HG03064 (cell line): Measurements from ENCODE around the gene NATD1.

Experiments
- ATAC-seq: cut with Tn5 transposase; IDR thresholded peaks from one replicate; pipeline ENCODE4 v1.9.1; 2021; ENCODE audit warnings: low read depth; ENCODE audit not compliant: unreplicated experiment

Gene NATD1

DNA sequence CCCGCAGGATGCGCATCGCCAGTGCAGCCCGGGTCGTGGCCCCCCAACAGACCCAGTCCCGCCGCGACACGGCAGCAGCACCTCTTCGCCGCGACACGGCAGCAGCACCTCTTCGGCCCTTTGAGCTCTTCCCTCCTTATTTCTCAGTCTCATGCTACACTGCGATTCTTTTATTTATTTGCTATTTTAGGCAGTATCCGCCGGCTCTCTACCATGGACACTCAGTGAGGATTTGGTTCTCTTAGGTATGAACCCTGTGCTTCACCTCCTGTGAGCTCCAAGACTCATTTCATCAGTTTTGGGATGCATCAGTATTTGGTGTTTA lies 23.0 kb upstream of the NATD1 start:
- ATAC-seq: no peak

DNA sequence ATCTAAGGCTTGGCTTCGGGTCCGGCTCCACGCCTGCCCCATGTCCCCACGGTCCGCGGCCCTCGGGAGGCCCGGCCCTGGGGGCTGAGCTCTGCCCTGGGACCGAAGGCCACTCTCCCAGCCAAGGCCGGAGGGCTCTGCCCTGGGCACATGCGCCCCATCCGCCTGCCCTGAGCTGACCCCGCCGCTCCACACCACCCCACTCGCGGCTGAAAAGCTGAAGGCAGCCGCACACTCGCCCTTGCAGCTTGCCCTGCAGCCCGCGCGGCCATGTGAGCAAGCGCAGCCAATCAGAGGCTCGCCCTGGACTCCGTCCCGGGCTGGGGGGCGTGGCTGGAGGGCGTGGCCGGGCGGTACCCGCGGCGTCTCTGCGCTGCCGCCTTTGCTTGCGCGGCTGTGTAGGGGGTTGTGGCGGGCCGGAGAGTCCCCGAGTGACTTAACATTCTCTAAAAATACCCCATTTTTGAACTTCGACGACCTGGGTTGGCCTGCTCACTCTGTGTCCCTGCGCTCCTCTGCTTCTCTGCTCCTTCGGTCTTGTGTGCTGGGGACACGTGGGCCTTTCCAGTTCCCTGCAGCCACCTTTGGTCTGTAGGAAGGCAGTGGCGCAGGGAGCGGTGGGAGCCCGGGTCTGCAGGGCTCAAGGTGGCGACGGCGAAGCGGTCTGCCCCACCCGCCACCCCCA lies 22.5 kb upstream of the NATD1 start:
- ATAC-seq: peak; percentile 89

DNA sequence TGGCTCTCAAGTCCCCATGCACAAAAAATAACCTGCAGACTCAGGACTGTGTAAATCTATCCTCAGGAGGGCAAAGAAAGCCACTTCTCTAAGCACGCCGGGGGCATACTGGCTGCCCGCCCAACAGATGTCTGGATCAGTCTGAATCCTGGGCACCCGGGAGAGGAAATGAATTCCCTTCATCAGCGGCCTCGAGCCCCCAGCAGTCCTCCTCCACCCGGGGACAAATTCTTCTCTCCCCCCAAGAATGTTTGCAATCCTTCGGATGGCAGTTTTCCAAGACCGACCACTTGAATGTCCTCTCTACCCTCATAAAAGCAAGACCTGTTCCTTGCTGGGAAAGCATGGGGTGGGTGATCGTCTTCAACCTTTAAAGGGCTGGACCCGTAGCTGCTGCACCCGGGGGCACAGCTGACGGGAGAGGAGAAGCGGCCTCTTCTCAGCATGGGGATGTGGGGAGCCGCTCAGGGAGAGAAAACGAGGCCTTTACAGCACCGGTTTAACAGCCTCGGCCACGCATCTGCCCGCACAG lies 21.9 kb upstream of the NATD1 start:
- ATAC-seq: peak; percentile 5

DNA sequence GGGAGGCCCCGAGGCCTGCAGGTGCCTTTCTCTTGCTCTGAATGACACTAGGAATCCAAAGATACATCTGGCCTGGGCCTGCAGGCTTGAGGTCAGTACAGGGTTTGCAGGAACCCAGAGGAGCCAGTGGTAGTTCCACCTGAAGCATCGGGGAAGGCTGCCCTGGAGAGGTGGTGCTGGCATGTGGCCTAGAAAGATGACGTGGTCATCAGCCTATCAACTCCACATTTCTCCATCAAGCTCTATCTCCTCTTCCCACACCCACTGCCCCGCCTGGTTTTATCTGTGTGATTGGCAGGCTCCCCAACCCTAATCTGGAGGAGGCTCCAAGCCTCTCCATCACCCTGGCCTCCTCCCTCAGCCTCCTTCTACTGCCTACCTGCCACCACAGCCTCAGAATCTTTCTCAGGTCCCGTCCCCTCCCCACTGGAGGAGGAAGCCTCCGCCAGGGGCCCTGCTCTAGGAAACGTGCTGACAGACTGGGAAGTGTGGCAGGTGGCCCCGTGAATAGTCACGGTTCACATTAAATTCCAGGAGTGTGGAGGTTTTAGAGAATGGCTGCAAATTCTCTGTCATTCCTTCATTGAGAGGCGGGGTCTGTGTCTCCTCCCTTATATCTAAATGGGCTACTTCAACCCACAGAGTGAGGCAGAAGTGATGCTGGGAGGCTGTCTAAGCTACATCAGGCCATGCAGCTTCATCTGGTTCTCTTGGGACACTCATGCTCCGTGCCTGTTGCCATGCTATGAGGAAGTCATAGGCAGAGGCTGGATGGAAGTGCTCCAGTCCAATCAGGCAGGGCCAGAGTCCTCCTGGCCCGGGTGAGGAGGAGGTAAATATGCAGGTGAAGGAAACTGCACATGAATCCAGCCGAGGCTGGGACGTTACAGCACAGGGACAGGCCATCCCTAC lies 19.9 kb upstream of the NATD1 start:
- ATAC-seq: no peak

DNA sequence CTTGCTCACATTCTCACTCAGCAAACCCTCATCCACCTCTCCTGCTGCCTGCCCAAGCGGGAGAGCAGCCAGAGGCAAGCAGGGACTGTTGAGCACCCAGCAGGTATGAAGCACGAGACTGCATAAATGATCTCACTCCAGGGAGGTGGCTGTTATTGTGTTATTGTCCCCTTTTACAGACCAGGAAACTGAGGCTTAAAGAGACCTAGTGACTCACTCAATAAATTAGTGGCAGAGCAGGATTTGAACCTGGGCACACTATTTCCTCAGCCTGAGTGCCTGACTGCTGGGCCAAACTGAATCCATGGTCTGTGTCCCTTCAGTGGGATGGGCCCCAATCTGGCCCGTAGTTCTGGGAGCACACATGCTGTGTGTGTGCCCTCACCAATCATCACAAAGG lies 19.0 kb upstream of the NATD1 start:
- no peak for ATAC-seq

DNA sequence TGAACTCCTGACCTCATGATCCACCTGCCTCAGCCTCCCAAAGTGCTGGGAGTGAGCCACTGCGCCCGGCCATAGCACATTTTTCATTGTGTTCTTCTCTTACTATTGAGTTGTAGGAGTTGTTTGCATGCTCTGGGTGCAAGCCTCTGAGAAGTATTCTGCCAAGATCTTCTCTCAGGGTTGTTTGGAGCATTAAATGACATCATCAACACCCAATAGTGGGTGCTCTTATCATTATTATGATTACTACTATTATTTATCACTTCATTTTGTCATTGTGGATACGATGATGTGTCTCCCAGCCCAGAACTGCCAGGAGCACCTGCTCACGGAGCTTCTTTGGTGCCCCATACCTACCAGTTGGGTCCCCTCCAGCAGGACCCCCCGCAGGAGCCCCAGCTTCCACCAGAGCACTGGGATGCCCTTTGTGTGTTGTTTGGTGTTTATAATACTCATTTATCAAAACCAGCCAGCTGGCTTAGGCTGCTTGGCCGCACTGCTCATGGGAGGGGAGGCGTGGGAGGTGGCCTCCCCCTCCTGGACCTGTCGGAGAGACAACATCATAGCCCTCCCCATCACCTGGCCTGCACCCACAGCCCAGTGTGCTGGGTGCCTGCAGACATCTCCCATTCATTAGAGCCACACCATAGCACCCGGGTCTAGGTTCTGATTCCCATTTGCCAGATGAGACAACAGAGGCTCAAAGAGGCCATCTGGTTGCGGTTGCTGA lies 18.4 kb upstream of the NATD1 start:
- no peak for ATAC-seq

DNA sequence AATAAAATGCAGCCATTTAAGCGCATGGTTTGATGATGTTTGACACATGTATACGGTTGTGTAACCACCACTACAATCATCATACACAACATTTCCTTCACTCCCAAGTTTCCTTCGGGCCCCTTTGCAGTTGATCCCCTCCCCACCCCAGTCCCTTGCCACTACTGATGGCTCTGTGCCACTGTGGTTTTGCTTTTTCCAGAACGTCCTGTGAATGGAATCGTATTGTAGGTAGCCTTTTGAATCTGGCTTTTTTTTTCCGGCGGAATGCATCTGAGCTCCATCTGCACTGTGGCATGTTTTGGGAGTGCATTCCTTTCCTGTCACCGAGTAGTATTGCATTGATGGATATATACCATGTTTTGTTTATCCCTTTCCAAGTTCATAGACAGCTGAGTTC lies 16.2 kb upstream of the NATD1 start:
- ATAC-seq: no peak

DNA sequence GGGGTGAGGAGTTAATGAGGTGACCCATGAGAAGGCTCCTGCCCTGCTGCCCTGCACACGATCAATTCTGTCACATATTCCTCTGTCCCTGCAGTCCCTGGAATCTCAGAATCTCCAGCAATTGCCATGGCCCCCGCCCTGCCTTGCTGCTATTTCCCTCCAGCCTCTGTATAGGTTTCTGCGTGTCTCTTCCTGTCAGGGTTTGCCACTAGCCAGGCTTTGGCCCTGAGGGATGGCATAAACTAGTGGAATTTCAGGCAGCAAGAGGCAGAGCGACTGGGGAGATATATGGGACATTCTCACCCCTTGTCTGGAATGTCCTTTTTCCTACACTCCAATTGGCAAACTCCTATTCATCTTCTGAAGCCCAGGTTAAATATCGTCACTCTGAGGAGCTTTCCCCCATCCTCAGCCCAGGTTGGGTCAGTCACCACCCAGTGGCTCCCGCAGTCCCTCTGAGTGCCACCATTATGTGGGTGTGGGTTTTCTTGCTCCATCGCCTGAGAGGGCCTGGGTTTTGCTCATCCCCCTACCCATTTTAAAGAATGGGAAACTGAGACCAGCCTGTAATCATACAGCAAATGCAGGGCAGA lies 15.5 kb upstream of the NATD1 start:
- ATAC-seq: no peak

DNA sequence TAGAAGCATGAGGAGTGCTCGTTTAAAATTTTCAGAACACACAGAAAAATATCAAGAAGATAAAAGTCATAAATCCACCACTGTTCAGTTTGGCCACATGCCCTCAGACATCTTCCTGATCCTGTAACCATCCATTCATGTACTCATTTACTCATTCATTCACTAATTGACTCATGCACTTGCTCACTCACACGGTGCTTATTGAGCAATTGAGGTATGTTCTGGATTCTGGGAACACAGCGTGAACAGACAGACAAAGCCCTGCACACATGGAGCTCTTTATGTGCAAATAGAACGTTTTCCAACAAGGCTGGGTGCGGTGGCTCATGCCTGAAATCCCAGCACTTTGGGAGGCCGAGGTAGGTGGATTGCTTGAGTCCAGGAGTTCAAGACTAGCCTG lies 10.2 kb upstream of the NATD1 start:
- no peak for ATAC-seq

DNA sequence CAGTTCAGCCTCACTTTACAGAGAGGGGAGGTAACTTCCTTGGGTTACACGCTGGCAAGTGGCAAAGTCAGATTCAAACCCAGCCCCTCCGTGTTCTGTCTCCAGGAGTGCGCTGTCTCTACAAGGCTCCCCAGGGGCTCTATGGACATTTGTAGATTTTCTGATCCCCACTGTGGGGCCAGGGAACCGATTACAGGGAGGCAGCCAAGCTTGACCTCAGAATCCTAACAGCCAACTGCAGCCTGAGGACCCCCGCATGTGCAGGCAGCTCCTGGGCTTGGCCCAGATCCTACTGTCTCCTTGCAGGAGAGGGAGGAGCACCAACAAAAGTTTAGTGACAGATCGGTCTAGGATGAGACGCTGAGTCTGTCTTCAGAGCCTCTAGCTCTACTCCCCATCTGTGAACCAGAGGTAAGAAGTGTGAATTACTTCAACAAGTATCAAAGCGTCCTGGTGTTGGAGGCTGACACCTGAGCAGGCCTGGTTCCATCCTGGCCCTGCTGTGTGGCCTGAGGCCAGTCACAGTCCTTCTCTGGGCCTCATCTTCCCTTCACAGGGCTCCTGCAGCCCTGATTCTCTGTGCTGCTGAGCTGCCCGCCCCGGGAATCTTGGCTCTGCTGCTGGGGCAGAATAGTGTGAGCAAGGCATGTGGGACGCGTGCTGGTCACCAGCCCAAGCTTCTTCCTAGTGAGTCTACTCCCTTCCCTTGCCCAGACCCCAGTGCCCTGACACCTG lies 9.2 kb upstream of the NATD1 start:
- ATAC-seq: no peak

DNA sequence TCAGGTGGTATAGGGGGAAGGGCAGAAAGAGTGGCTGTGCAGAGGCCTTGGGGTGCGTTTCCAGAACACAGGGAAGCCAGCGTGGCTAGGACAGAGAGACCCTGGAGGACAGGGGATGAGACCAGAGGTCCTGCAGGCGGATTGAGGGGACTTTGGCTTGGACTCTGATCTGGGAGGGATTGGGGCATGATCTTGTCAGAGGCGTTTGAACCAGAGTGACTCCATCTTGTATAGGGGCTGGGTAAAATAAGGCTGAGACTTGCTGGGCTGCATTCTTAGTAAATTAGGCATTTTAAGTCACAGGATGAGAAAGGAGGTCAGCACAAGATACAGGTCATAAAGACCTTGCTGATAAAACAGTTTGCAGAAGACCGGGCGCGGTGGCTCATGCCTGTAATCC lies 5.4 kb upstream of the NATD1 start:
- ATAC-seq: no peak

DNA sequence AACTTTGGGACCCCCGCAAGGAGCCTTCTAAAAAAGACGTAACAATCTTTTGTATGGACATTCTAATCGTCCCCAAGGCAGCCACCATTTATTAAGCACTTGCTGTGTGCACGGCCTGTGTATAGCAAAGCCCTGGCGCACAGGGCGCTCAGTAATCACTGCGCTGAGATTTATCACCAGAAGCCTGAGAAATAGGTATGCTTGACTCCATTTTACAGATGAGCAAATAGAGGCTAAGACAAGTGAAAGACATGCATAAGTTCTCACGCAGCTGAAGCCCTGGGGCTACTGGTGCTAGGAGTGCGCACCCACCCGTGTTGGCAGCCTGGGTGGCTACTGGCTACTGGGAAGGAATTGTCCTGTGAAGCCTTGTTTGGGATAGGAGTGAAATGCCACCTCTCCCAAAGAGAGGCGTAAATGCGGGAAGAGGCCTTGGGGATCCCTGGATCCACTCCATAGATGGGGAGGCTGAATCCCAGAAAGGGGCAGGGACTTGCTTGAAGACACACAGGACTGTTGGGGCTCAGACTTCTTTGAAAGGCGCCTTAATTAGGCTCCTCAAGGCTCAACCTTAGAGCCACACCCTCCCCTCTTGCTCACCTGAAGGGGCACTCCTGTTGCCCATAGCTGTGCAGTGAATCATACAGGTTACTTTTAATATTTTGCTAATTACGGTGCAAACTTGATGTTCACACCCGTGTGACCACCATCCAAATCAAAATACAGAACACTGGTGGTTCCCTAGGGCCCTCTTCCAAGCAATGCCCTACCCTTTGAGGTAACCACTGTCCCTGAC lies 634 bp upstream of the NATD1 start:
- no peak for ATAC-seq

DNA sequence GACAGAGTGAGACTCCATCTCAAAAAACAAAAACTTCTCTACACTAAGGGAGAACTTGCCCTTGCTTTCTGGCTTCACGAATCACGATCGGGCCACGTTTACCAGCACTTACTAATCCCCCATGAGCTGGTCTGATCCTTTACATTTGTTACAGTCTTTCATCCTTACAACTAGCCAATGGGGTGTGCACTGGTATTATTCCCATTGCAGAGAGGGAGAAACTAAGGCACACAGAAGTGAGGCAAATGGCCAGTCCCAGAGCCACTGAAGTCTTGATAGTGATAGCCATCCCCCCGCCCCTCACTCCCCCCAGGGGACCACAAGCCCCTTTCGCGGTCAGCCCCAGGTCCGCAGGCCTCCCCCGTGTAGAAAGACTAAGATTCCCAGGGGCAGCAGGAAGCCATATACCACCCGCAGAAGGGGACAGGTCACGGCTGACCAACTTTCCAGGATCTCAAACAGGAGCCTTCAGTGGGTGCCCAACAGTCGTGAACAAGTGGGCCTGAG lies 868 bp downstream of the NATD1 start:
- no peak for ATAC-seq

DNA sequence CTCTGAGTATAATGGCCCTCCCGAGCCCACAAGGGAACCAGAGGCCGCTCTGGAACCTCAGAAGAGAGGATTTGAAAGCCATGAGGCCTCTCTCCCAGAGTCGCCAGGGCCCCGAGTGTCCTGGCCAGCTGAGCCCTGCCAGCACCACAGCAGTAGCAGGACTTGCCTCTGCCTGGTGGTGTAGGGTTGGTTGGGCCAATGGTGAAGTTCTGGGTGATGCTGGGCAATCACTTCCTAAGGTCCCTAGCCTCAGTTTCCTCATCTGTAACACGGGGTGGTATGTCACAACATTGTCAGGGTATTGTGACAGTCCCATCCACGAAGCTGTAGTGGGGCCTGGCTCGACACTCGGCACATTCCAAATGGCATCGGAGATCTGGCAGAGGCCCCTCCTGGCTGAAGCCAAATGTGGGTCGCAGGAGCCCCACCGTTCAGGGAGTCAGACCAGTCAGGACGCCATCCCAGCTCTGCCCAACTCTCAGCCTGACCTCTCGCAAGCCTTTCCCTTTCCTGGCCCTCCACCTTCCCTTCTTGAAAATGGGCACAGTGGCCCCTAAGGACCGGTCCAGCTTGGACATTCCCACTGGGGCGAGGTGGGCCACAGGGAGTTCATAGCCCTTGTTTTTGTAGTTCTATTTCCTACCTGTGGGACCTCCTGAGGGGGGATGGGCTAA lies 1.7 kb downstream of the NATD1 start:
- no peak for ATAC-seq

DNA sequence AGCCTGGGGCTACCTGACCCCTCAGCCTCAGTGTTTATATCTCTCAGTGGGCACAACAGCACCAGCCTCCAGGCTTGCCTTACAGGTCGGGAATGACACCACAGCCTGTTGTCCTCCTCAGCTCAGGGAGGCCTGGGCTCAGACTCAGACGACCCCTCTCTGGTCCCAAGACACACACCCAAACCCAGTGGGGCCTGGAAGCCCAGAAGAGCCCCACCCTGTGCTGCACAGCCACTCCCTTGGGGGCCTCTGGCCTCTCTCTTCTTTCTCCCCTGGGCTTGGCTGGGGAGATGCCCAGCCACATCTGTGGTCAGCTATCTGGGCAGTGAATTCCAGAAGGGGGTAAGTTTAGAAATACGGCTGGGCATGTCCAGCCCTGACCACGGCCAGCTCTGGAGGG lies 2.4 kb downstream of the NATD1 start:
- no peak for ATAC-seq

DNA sequence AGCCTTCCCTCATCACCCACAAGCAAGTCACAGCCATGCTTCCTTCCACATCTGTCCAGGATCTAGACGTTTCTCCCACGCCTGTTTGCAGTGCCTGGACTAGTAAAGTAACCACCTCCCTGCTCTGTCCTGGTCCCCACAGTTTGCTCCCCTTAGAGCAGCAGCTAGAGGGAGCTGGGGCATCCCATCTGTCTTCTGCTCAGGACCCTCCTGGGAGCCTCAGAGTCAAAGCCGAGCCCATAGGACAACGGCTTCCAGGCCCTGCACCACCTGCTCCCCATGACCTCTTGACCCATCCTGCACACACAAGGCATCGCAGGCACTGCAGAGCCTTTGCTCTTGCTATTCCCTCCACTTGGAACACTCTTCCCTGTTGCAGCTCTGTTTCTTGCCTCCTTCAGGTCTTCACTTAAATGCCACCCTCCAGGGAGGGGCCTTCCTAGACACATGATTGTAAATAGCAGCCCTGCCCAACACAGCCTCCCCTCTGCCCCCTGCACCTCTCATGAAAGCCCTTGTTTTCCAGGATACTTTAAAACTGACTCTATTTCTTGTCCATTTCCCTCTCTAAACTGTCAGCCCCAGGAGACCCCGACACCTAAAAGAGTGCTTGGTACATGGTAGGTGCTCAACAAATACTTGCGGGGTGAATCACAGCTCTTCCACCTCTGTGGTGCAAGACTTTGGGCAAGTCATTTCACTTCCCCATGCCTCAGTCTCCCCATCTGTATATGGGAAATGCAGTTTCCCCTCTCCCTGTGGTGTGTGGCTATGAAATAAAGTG lies 3.1 kb downstream of the NATD1 start:
- ATAC-seq: no peak

DNA sequence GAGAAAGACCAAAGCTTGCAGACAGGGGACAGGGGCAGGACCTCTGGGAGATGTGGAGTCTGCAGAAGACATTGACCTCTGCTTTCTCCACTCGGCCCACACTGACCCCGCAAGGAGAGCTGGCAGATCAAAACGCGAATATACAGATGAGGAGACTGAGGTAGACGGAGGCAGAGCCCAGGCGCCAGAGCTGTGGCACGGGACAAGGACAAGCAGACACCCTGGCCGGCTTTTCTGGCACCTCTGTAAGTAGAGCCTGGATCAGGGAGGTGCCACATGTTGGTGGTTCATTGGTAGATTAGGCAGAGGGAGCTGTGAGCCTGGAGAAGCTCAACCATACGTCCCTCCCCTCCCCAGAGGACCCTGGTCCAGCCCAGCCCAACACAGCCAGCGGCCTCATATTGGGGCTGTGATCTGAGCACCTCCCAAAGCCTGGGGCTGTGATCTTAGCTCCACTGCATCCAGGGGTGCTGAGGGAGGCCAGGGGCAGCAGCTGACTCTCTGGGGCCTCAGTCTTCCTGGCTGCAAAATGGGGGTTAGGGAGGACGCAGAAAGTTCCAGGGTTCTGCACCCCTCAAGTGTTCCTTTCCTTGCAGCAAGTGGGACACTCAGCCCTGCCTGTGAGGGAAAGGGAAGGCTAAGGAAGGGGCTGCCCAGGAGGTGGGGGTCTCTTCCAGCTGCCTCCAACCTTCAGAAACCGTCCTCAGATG lies 4.0 kb downstream of the NATD1 start:
- no peak for ATAC-seq
